NB4 (cell line): Measurements from ENCODE around the gene ADAMTS18.

ENCODE experiments used
- DNase-seq: peaks from one replicate; pipeline ENCODE4 v3.0.0; 2010; ENCODE audit warnings: low read depth
- H3K4me3 ChIP-seq: one replicate; pipeline ENCODE4 v1.5.1; 2011; ENCODE audit warnings: mild to moderate bottlenecking, low read depth, low read length, moderate library complexity
- CTCF ChIP-seq: IDR thresholded peaks from one replicate; pipeline ENCODE4 v1.5.1; 2012; ENCODE audit warnings: low read depth, low read length
- MAX ChIP-seq: IDR thresholded peaks from 2 replicates; pipeline ENCODE4 v1.6.1; 2011; ENCODE audit warnings: low read depth, low read length
- MYC ChIP-seq: IDR thresholded peaks from 2 replicates; pipeline ENCODE4 v1.6.1; 2011; ENCODE audit warnings: low read depth, low read length
- POLR2A ChIP-seq: IDR thresholded peaks from 2 replicates; pipeline ENCODE4 v1.6.1; 2011; ENCODE audit warnings: mild to moderate bottlenecking; ENCODE audit not compliant: insufficient read length; ENCODE audit errors: extremely low read depth

ADAMTS18 gene

GRCh38 chr16:77373726-77374125 is 61.1 kb downstream of the ADAMTS18 start:
- TF ChIP-seq POLR2A = no peak
- no peak for DNase-seq
- H3K4me3 ChIP-seq = no peak overlapping the region

- TF ChIP-seq CTCF (no peak), MYC (no peak)
- no peak for DNase-seq
- no peak overlapping the region for H3K4me3 ChIP-seq
These were observed 70.1 kb downstream of the ADAMTS18 start for GRCh38 chr16:77364770-77365169.

- DNase-seq = no peak
- no peak overlapping the region for H3K4me3 ChIP-seq
- no peak for TF ChIP-seq MAX
- no peak for TF ChIP-seq POLR2A
- no peak for TF ChIP-seq CTCF
- TF ChIP-seq MYC = no peak
These were observed 75.8 kb downstream of the ADAMTS18 start for GRCh38 chr16:77359065-77359502.

- no peak overlapping the region for H3K4me3 ChIP-seq
- no peak for DNase-seq
- TF ChIP-seq MAX (no peak), CTCF (no peak), MYC (no peak), POLR2A (no peak)
These were observed 81.1 kb downstream of the ADAMTS18 start for GRCh38 chr16:77353587-77354263.

- H3K4me3 ChIP-seq = no peak overlapping the region
- no peak for TF ChIP-seq MYC
- no peak for TF ChIP-seq POLR2A
- TF ChIP-seq CTCF = no peak
- TF ChIP-seq MAX = no peak
- DNase-seq = no peak
These were observed 90.5 kb downstream of the ADAMTS18 start for GRCh38 chr16:77344341-77344740.

- no peak for DNase-seq
- no peak overlapping the region for H3K4me3 ChIP-seq
- TF ChIP-seq CTCF (no peak), POLR2A (no peak), MAX (no peak), MYC (no peak)
These were observed 98.2 kb downstream of the ADAMTS18 start for GRCh38 chr16:77336637-77337036.
